Neural progenitor cell (in vitro differentiated cells): ENCODE data around the gene AHNAK2. TPM values are rescaled to one million over a fixed set of nuclear protein-coding genes. Genes with fewer than 3 reads are reported as not detected.

Experiments
- DNase-seq: peaks from one replicate; pipeline ENCODE4 v3.0.0-alpha.2; 2016; ENCODE audit warnings: low spot score
- H2AFZ ChIP-seq: fragments of 200-600 bp; sonication (generic); replicated peaks from 2 replicates; pipeline ENCODE4 v1.6.1; 2016; ENCODE audit warnings: antibody characterized with exemption
- H3F3A ChIP-seq: fragments of 200-600 bp; sonication (generic); 2 replicates; pipeline ENCODE4 v1.6.1; 2016; ENCODE audit warnings: antibody characterized with exemption, low read depth
- H3K27ac ChIP-seq: fragments of 200-600 bp; sonication (generic); 2 replicates; pipeline ENCODE4 v1.5.1; 2016; ENCODE audit warnings: mild to moderate bottlenecking
- H3K27me3 ChIP-seq: fragments of 200-600 bp; sonication (generic); 2 replicates; pipeline ENCODE4 v1.6.1; 2016; ENCODE audit warnings: mild to moderate bottlenecking, moderate library complexity
- H3K36me3 ChIP-seq: fragments of 200-600 bp; sonication (generic); 2 replicates; pipeline ENCODE4 v1.5.1; 2016
- H3K4me1 ChIP-seq: fragments of 200-600 bp; sonication (generic); 2 replicates; pipeline ENCODE4 v1.6.1; 2016; ENCODE audit warnings: mixed run types
- H3K4me2 ChIP-seq: fragments of 200-600 bp; sonication (generic); 2 replicates; pipeline ENCODE4 v1.6.1; 2016
- H3K4me3 ChIP-seq: fragments of 200-600 bp; sonication (generic); 2 replicates; pipeline ENCODE4 v1.5.1; 2016
- H3K79me2 ChIP-seq: fragments of 200-600 bp; sonication (generic); 2 replicates; pipeline ENCODE4 v1.6.1; 2016; ENCODE audit warnings: low read depth
- H3K9ac ChIP-seq: fragments of 200-600 bp; sonication (generic); 2 replicates; pipeline ENCODE4 v1.6.1; 2016
- H3K9me3 ChIP-seq: fragments of 200-600 bp; sonication (generic); 2 replicates; pipeline ENCODE4 v1.5.1; 2016; ENCODE audit warnings: low read depth
- H4K20me1 ChIP-seq: fragments of 200-600 bp; sonication (generic); 2 replicates; pipeline ENCODE4 v1.6.1; 2016; ENCODE audit warnings: low read depth
- H3K27ac Mint-ChIP-seq: 3 replicates; pipeline ENCODE4 v1.8.0; 2021; ENCODE audit warnings: mixed read lengths
- H3K27me3 Mint-ChIP-seq: 2 replicates; pipeline ENCODE4 v1.8.0; 2022; ENCODE audit warnings: low read depth, mild to moderate bottlenecking, inconsistent platforms, moderate library complexity, mixed read lengths; ENCODE audit not compliant: insufficient read depth
- H3K36me3 Mint-ChIP-seq: 3 replicates; pipeline ENCODE4 v1.8.0; 2021; ENCODE audit warnings: mixed read lengths
- H3K4me1 Mint-ChIP-seq: 3 replicates; pipeline ENCODE4 v1.8.0; 2021; ENCODE audit warnings: mixed read lengths
- H3K4me3 Mint-ChIP-seq: 3 replicates; pipeline ENCODE4 v1.8.0; 2021; ENCODE audit warnings: mild to moderate bottlenecking, moderate library complexity, mixed read lengths
- H3K9me3 Mint-ChIP-seq: 3 replicates; pipeline ENCODE4 v1.8.0; 2020; ENCODE audit warnings: mixed read lengths
- EZH2 ChIP-seq: fragments of 200-600 bp; sonication (generic); IDR thresholded peaks from 2 replicates; pipeline ENCODE4 v1.6.1; 2017; ENCODE audit warnings: antibody characterized with exemption, mild to moderate bottlenecking, moderate library complexity
- EZH2phosphoT487 ChIP-seq: fragments of 200-600 bp; sonication (generic); IDR thresholded peaks from 2 replicates; pipeline ENCODE4 v1.6.1; 2017; ENCODE audit warnings: antibody characterized with exemption
- total RNA-seq: library from RNA; depleted of rRNA; stranded (reverse); fragments of >200 nt; gene quantifications from 2 replicates; pipeline ENCODE4 v1.2.3, GENCODE V29; 2015; ENCODE audit warnings: low replicate concordance
- TF ChIP-seq, protein P1 (sequence below): fragments of 200-600 bp; sonication (generic); IDR thresholded peaks from 2 replicates; pipeline ENCODE4 v1.5.1; 2017; ENCODE audit warnings: antibody characterized with exemption, mild to moderate bottlenecking

The AHNAK2 gene
- total RNA-seq, 1 donor from 2014 or later = 0.77 TPM

DNA sequence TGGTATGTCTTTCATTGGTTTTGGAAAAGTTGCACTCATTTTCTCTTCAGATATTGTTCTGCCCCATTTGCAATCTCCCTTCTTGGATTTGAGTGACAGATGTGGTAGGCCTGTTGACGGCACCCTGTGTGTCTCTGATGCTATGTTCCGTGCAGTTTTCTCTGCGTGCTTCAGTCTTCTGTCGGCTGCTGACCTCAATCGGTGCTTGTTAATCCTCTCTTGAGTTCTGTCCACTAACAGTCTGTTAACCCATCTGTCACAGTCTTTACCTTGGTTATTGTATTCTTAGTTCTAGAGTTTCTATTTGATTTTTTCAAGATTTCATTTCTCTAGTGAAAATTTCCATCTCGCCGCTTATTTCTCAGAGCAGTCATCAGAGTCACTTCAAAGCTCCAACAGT lies 74.2 kb downstream of the AHNAK2 start:
- no peaks in the 10 kb centered on the region for H3K4me1 ChIP-seq
- H3K79me2 ChIP-seq = no peaks in the 10 kb centered on the region
- peaks cover 78% of the 10 kb centered on the region for H3K27me3 ChIP-seq
- no peak overlapping the region for H3K9ac ChIP-seq
- Mint-ChIP-seq H3K36me3 (peaks cover 6% of the 10 kb centered on the region), H3K27ac (no peak overlapping the region), H3K9me3 (peaks cover 28% of the 10 kb centered on the region), H3K4me3 (no peak overlapping the region), H3K4me1 (peaks cover 6% of the 10 kb centered on the region), H3K27me3 (peaks cover 34% of the 10 kb centered on the region)
- no peaks in the 10 kb centered on the region for H3K9me3 ChIP-seq
- DNase-seq = no peak
- H3K27ac ChIP-seq = no peak overlapping the region
- no peak overlapping the region for H2AFZ ChIP-seq
- H3F3A ChIP-seq = no peaks in the 10 kb centered on the region
- H3K4me2 ChIP-seq = no peak overlapping the region
- H3K36me3 ChIP-seq = peaks cover 3% of the 10 kb centered on the region
- TF ChIP-seq, protein P1, sequence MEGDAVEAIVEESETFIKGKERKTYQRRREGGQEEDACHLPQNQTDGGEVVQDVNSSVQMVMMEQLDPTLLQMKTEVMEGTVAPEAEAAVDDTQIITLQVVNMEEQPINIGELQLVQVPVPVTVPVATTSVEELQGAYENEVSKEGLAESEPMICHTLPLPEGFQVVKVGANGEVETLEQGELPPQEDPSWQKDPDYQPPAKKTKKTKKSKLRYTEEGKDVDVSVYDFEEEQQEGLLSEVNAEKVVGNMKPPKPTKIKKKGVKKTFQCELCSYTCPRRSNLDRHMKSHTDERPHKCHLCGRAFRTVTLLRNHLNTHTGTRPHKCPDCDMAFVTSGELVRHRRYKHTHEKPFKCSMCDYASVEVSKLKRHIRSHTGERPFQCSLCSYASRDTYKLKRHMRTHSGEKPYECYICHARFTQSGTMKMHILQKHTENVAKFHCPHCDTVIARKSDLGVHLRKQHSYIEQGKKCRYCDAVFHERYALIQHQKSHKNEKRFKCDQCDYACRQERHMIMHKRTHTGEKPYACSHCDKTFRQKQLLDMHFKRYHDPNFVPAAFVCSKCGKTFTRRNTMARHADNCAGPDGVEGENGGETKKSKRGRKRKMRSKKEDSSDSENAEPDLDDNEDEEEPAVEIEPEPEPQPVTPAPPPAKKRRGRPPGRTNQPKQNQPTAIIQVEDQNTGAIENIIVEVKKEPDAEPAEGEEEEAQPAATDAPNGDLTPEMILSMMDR = no peak
- TF ChIP-seq EZH2 = no peak
- TF ChIP-seq EZH2phosphoT487 = no peak
- no peaks in the 10 kb centered on the region for H4K20me1 ChIP-seq
- no peak overlapping the region for H3K4me3 ChIP-seq

GRCh38 chr14:104900639-104901512 lies 77.3 kb downstream of the AHNAK2 start:
- H4K20me1 ChIP-seq = no peaks in the 10 kb centered on the region
- TF ChIP-seq, protein P1 = no peak
- no peak for TF ChIP-seq EZH2phosphoT487
- no peak for TF ChIP-seq EZH2
- Mint-ChIP-seq H3K4me3 (no peak overlapping the region), H3K27ac (no peak overlapping the region), H3K36me3 (peaks cover 6% of the 10 kb centered on the region), H3K27me3 (peaks cover 21% of the 10 kb centered on the region), H3K9me3 (peaks cover 15% of the 10 kb centered on the region), H3K4me1 (peaks cover 10% of the 10 kb centered on the region)
- H3K9ac ChIP-seq = no peak overlapping the region
- H3K4me1 ChIP-seq = no peaks in the 10 kb centered on the region
- H3F3A ChIP-seq = no peaks in the 10 kb centered on the region
- no peak overlapping the region for H3K27ac ChIP-seq
- H2AFZ ChIP-seq = no peak overlapping the region
- H3K27me3 ChIP-seq = peaks cover 47% of the 10 kb centered on the region
- H3K4me2 ChIP-seq = no peak overlapping the region
- H3K79me2 ChIP-seq = no peaks in the 10 kb centered on the region
- DNase-seq = no peak
- peaks cover 3% of the 10 kb centered on the region for H3K36me3 ChIP-seq
- H3K4me3 ChIP-seq = no peak overlapping the region
- H3K9me3 ChIP-seq = no peaks in the 10 kb centered on the region

DNA sequence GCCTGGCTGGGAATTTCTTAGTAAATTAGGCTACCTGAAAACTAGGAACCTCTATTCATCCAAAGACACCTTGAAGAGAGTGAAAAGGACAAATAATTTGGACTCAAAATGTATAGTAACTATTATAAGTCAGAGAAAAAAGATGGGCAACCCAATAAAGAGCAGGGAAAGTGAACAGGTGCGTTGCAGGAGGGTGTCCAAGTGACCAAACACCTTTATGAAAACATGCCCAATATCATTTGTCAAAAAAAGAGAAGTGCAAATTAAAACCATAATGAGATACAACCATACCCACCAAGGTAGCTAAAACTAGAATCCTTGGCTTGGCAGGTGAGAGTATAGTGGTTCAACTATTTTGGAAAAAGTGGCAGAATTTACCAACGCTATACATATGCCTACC lies 78.4 kb downstream of the AHNAK2 start:
- H4K20me1 ChIP-seq = no peaks in the 10 kb centered on the region
- TF ChIP-seq EZH2 = no peak
- TF ChIP-seq, protein P1 = no peak
- no peak for TF ChIP-seq EZH2phosphoT487
- H2AFZ ChIP-seq = no peak overlapping the region
- no peak for DNase-seq
- H3K4me3 ChIP-seq = no peak overlapping the region
- Mint-ChIP-seq H3K36me3 (peaks cover 3% of the 10 kb centered on the region), H3K9me3 (peaks cover 12% of the 10 kb centered on the region), H3K4me1 (peaks cover 8% of the 10 kb centered on the region), H3K27me3 (peaks cover 18% of the 10 kb centered on the region), H3K27ac (no peak overlapping the region), H3K4me3 (no peak overlapping the region)
- H3K36me3 ChIP-seq = peaks cover 3% of the 10 kb centered on the region
- peaks cover 36% of the 10 kb centered on the region for H3K27me3 ChIP-seq
- H3K9ac ChIP-seq = no peak overlapping the region
- no peaks in the 10 kb centered on the region for H3F3A ChIP-seq
- no peaks in the 10 kb centered on the region for H3K79me2 ChIP-seq
- no peak overlapping the region for H3K4me2 ChIP-seq
- no peaks in the 10 kb centered on the region for H3K4me1 ChIP-seq
- no peaks in the 10 kb centered on the region for H3K9me3 ChIP-seq
- H3K27ac ChIP-seq = no peak overlapping the region
